GM12878 (cell line): ENCODE measurements around the gene NMT1. TPM values are rescaled to one million over a fixed set of nuclear protein-coding genes. Genes with fewer than 3 reads are reported as not detected.

Source experiments
- ATAC-seq: fragments of 200-7000 bp; cut with Tn5 transposase; 3 replicates; pipeline ENCODE4 v1.9.1; 2020; ENCODE audit warnings: mild to moderate bottlenecking, moderate library complexity
- BruUV-seq: library from RNA; stranded (reverse); fragments of 400-500 nt; replicated peaks from 2 replicates; lab custom pipeline; 2021; lab: Mats Ljungman, UMichigan
- CTCF ChIA-PET: fragments of 300-600 bp; sonication (Branson Sonifier 250); formaldehyde crosslinking; extraction: SDS; loops from one replicate; lab custom pipeline; 2021; ENCODE audit warnings: inconsistent platforms; lab: Yijun Ruan, JAX
- POLR2A ChIA-PET: fragments of 350-600 bp; formaldehyde crosslinking; extraction: SDS; loops from one replicate; lab custom pipeline; 2021; ENCODE audit warnings: inconsistent platforms; lab: Charles Lee
- RAD21 ChIA-PET: fragments of 300-600 bp; sonication (Branson Sonifier 250); formaldehyde crosslinking; loops from one replicate; lab custom pipeline; 2023; ENCODE audit warnings: antibody characterized with exemption; ENCODE audit not compliant: unreplicated experiment; lab: Charles Lee
- SMC1A ChIA-PET: fragments of 300-600 bp; sonication (Branson Sonifier 250); formaldehyde crosslinking; loops from one replicate; lab custom pipeline; 2023; ENCODE audit not compliant: unreplicated experiment, uncharacterized antibody; lab: Charles Lee
- DNase-seq: peaks from one replicate; pipeline ENCODE4 v3.0.0-alpha.2; 2011; ENCODE audit warnings: low read depth, low spot score
- FAIRE-seq: peaks from 3 replicates; lab custom pipeline; 2011; peaks lifted over from hg19 to GRCh38; lab: Jason Lieb, UNC
- H2AFZ ChIP-seq: 2 replicates; pipeline ENCODE4 v1.6.0; 2011; ENCODE audit warnings: low read depth, low read length, control low read depth; ENCODE audit not compliant: control insufficient read depth
- H3K27ac ChIP-seq: 2 replicates; pipeline ENCODE4 v1.5.1; 2011; ENCODE audit warnings: control low read depth; ENCODE audit not compliant: control insufficient read depth, insufficient read depth
- H3K27me3 ChIP-seq, 2 experiments: replicated peaks in 1 of 2; 2 replicates each; pipeline versions ENCODE4 v1.6.0 to v1.6.1; 2011; ENCODE audit warnings: low read length in 1 of 2; ENCODE audit not compliant: control insufficient read depth in 2 of 2, insufficient read depth in 2 of 2
- H3K36me3 ChIP-seq, 2 experiments: 2 replicates each; pipeline ENCODE4 v1.5.1; 2011; ENCODE audit warnings: low read length in 1 of 2; ENCODE audit not compliant: control insufficient read depth in 2 of 2, insufficient read depth in 2 of 2
- H3K4me1 ChIP-seq: 2 replicates; pipeline ENCODE4 v1.6.1; 2011; ENCODE audit warnings: mild to moderate bottlenecking, low read length, moderate library complexity, mixed read lengths; ENCODE audit not compliant: control insufficient read depth, insufficient read depth
- H3K4me2 ChIP-seq: 2 replicates; pipeline ENCODE4 v1.6.0; 2011; ENCODE audit warnings: control low read depth; ENCODE audit not compliant: control insufficient read depth, insufficient read depth
- H3K4me3 ChIP-seq: fragments of 200-600 bp; sonication (generic); 2 replicates; pipeline ENCODE4 v1.5.1; 2016
- H3K79me2 ChIP-seq: 2 replicates; pipeline ENCODE4 v1.6.0; 2011; ENCODE audit warnings: low read length; ENCODE audit not compliant: control insufficient read depth, insufficient read depth
- H3K9ac ChIP-seq: 2 replicates; pipeline ENCODE4 v1.8.0; 2011; ENCODE audit warnings: low read length, control low read depth, mixed read lengths; ENCODE audit not compliant: control insufficient read depth, insufficient read depth
- H3K9me3 ChIP-seq: replicated peaks from 3 replicates; pipeline ENCODE4 v1.5.1; 2011; ENCODE audit warnings: mild to moderate bottlenecking, low read length; ENCODE audit not compliant: control insufficient read depth, insufficient read depth
- H4K20me1 ChIP-seq: 2 replicates; pipeline ENCODE4 v1.6.0; 2011; ENCODE audit not compliant: control insufficient read depth, insufficient read depth
- BMI1 ChIP-seq: fragments of 450-650 bp; IDR thresholded peaks from 2 replicates; pipeline ENCODE4 v1.6.1; 2016; ENCODE audit warnings: mild to moderate bottlenecking, moderate library complexity, borderline replicate concordance
- CEBPZ ChIP-seq: fragments of 150-350 bp; IDR thresholded peaks from 2 replicates; pipeline ENCODE4 v1.6.1; 2016; ENCODE audit warnings: low read depth, low read length
- MAX ChIP-seq: IDR thresholded peaks from 2 replicates; pipeline ENCODE4 v1.6.1; 2012; ENCODE audit warnings: low read depth, low read length, improper control_type of control experiment
- PRDM15 ChIP-seq: fragments of 450-650 bp; formaldehyde crosslinking; IDR thresholded peaks from 2 replicates; pipeline ENCODE4 v1.4.0; 2020; ENCODE audit warnings: mild to moderate bottlenecking, moderate library complexity
- SMAD1 ChIP-seq: fragments of 450-650 bp; IDR thresholded peaks from 2 replicates; pipeline ENCODE4 v1.6.1; 2018; ENCODE audit warnings: mild to moderate bottlenecking, low read depth; ENCODE audit not compliant: partially characterized antibody
- SUZ12 ChIP-seq: fragments of 200-600 bp; sonication (generic); IDR thresholded peaks from one replicate; pipeline ENCODE4 v1.6.1; 2018; ENCODE audit warnings: antibody characterized with exemption, mild to moderate bottlenecking; ENCODE audit not compliant: unreplicated experiment
- ZBTB40 ChIP-seq: fragments of 450-650 bp; IDR thresholded peaks from 2 replicates; pipeline ENCODE4 v1.6.1; 2016; ENCODE audit warnings: mild to moderate bottlenecking, moderate library complexity, borderline replicate concordance
- WGBS: methylation state at CpG from one replicate; pipeline ENCODE4 v1.1.6; 2016; ENCODE audit warnings: low lambda C conversion rate; ENCODE audit not compliant: insufficient replicate concordance, insufficient coverage; ENCODE audit errors: missing lambda C conversion rate; 5-methylcytosine and 5-hydroxymethylcytosine counted together
- in situ Hi-C: fragments of 300-500 bp; cut with MboI; formaldehyde crosslinking; loops from 9 replicates; pipeline ENCODE4 v1.14.3; 2018; ENCODE audit warnings: mixed read lengths
- intact Hi-C: fragments of 100-400 bp; cut with micrococcal nuclease; formaldehyde crosslinking; loops from one replicate; pipeline ENCODE4 v1.14.2; 2022; ENCODE audit not compliant: unreplicated experiment
- polyA plus RNA-seq, 11 experiments: library from polyadenylated mRNA; depleted of rRNA in 4 of 11; unstranded in 6 of 11; stranded (reverse) in 5 of 11; fragments of >200 nt; fragmentation: Nextera tagmentation in 4 of 11; fragmentation: Illumina TruSeq in 1 of 11; extraction: Ambion mirVana in 4 of 11; extraction: Trizol in 1 of 11; gene quantifications; 1 replicate in 1 of 11; 2 replicates in 10 of 11; pipeline versions ENCODE4 v1.2.1 to v1.2.3, GENCODE V29; 2011 to 2016; ENCODE audit warnings: inconsistent platforms in 2 of 11, missing spikeins in 2 of 11, low read depth in 1 of 11
- total RNA-seq, 4 experiments: library from RNA; depleted of rRNA in 3 of 4; stranded (reverse); fragments of >200 nt in 3 of 4; fragmentation: Illumina TruSeq in 1 of 4; extraction: Trizol in 1 of 4; gene quantifications; 2 replicates each; pipeline versions ENCODE4 v1.2.1 to v1.2.3, GENCODE V29; 2013 to 2021
- TF ChIP-seq, protein P1 (sequence below): IDR thresholded peaks from 2 replicates; pipeline ENCODE4 v1.6.1; 2012; ENCODE audit warnings: low read length, inconsistent platforms
- TF ChIP-seq, protein P2 (sequence below): fragments of 450-650 bp; IDR thresholded peaks from 2 replicates; pipeline ENCODE4 v1.6.1; 2017; ENCODE audit warnings: borderline replicate concordance

NMT1 gene
- total and polyA plus RNA-seq, 10 of the 15 experiments (the other 5 are each of a cell fraction or from before 2014, with no cell fraction given): 96.7 to 395 (median 222) TPM

DNA sequence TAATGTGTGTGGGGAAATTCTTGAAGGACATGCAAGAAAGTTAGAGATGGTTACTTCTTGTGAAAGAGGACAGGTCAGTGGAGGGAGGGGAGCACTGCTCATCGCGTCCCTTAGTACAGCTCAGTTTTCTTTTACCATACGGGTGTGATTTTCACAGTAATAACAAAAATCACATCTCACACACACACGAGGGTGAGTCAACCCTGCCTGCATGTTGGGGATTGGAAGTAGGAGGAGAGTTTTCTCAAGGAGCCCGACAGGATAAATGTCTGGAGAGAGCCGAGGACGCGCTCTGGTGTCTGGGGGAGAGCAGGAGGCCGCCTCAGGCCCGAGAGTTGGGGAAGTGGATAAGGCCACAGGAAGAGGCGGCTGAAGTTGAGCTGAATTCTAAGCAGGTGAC, 54.8 kb downstream of the NMT1 start:
- H2AFZ ChIP-seq: no peak overlapping the region
- FAIRE-seq (no peak), ATAC-seq (no peak), DNase-seq (no peak)
- H3K4me3 ChIP-seq: no peak overlapping the region
- H3K4me2 ChIP-seq: no peak overlapping the region
- no peak overlapping the region for H3K9ac ChIP-seq
- no peaks in the 10 kb centered on the region for H3K27me3 ChIP-seq
- H3K4me1 ChIP-seq: peaks cover 11% of the 10 kb centered on the region; the same call in 1 of the 2 replicates
- SMC1A ChIA-PET: no interaction called here
- no TSS peak for BruUV-seq
- no peaks in the 10 kb centered on the region for H3K9me3 ChIP-seq
- no peaks in the 10 kb centered on the region for H4K20me1 ChIP-seq
- POLR2A ChIA-PET: no interaction called here
- no peak overlapping the region for H3K27ac ChIP-seq
- RAD21 ChIA-PET: no interaction called here
- in situ Hi-C loops (no loop called here), intact Hi-C loops (no loop called here)
- WGBS: 40% methylated on average over 11 of the region's 11 CpGs
- CTCF ChIA-PET: no interaction called here
- no peaks in the 10 kb centered on the region for H3K79me2 ChIP-seq
- no peaks in the 10 kb centered on the region for H3K36me3 ChIP-seq
- TF ChIP-seq CEBPZ (no peak), MAX (no peak), ZBTB40 (no peak), PRDM15 (CRISPR knock-in tag) (no peak), SMAD1 (no peak), BMI1 (no peak), SUZ12 (no peak)
- TF ChIP-seq, protein P1, sequence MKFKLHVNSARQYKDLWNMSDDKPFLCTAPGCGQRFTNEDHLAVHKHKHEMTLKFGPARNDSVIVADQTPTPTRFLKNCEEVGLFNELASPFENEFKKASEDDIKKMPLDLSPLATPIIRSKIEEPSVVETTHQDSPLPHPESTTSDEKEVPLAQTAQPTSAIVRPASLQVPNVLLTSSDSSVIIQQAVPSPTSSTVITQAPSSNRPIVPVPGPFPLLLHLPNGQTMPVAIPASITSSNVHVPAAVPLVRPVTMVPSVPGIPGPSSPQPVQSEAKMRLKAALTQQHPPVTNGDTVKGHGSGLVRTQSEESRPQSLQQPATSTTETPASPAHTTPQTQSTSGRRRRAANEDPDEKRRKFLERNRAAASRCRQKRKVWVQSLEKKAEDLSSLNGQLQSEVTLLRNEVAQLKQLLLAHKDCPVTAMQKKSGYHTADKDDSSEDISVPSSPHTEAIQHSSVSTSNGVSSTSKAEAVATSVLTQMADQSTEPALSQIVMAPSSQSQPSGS: no peak
- TF ChIP-seq, protein P2, sequence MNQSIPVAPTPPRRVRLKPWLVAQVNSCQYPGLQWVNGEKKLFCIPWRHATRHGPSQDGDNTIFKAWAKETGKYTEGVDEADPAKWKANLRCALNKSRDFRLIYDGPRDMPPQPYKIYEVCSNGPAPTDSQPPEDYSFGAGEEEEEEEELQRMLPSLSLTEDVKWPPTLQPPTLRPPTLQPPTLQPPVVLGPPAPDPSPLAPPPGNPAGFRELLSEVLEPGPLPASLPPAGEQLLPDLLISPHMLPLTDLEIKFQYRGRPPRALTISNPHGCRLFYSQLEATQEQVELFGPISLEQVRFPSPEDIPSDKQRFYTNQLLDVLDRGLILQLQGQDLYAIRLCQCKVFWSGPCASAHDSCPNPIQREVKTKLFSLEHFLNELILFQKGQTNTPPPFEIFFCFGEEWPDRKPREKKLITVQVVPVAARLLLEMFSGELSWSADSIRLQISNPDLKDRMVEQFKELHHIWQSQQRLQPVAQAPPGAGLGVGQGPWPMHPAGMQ: no peak
